Measurements from ENCODE around the gene L3MBTL3.
"Not testable (repeated sequence)": the region's sequence is repeated elsewhere in the genome, so short reads cannot be mapped to it uniquely, and the experiment has no call there.

The L3MBTL3 gene

GRCh38 chr6:130138116-130138908, 119.9 kb downstream of the L3MBTL3 start:
- no peak for DNase-seq (ENCODE audit: low read depth, low spot score)

- no peak for DNase-seq (ENCODE audit: low read depth, low spot score)
Measured at GRCh38 chr6:130138909-130139242, 120.5 kb downstream of the L3MBTL3 start.

- no peak for DNase-seq (ENCODE audit: low read depth, low spot score)
Measured at GRCh38 chr6:130140084-130140483, 121.7 kb downstream of the L3MBTL3 start.

GRCh38 chr6:130143709-130144108, 125.3 kb downstream of the L3MBTL3 start:
- DNase-seq (ENCODE audit: low read depth, low spot score), result no peak

- no peak for DNase-seq (ENCODE audit: low read depth, low spot score)
Measured at GRCh38 chr6:130147111-130147510, 128.7 kb downstream of the L3MBTL3 start.

- no peak for DNase-seq (ENCODE audit: low read depth, low spot score)
Measured at GRCh38 chr6:130148181-130148580, 129.8 kb downstream of the L3MBTL3 start.

GRCh38 chr6:130149016-130149415, 130.6 kb downstream of the L3MBTL3 start:
- DNase-seq (ENCODE audit: low read depth, low spot score), result not testable (repeated sequence)

- DNase-seq (ENCODE audit: low read depth, low spot score), result no peak
Measured at GRCh38 chr6:130150906-130151305, 132.5 kb downstream of the L3MBTL3 start.

GRCh38 chr6:130152908-130153510, 134.6 kb downstream of the L3MBTL3 start:
- DNase-seq (ENCODE audit: low read depth, low spot score), result no peak

- DNase-seq (ENCODE audit: low read depth, low spot score), result no peak
Measured at GRCh38 chr6:130156908-130157307, 138.5 kb downstream of the L3MBTL3 start.

- DNase-seq (ENCODE audit: low read depth, low spot score), result no peak
Measured at GRCh38 chr6:130158056-130158455, 139.7 kb downstream of the L3MBTL3 start.

- no peak for DNase-seq (ENCODE audit: low read depth, low spot score)
Measured at GRCh38 chr6:130158548-130158947, 140.2 kb downstream of the L3MBTL3 start.

- no peak for DNase-seq (ENCODE audit: low read depth, low spot score)
Measured at GRCh38 chr6:130159956-130160355, 141.6 kb downstream of the L3MBTL3 start.

GRCh38 chr6:130161683-130162404, 143.5 kb downstream of the L3MBTL3 start:
- DNase-seq (ENCODE audit: low read depth, low spot score), result no peak

GRCh38 chr6:130162421-130162820, 144.0 kb downstream of the L3MBTL3 start:
- DNase-seq (ENCODE audit: low read depth, low spot score), result no peak

- no peak for DNase-seq (ENCODE audit: low read depth, low spot score)
Measured at GRCh38 chr6:130163266-130163665, 144.9 kb downstream of the L3MBTL3 start.

GRCh38 chr6:130164251-130164650, 145.9 kb downstream of the L3MBTL3 start:
- DNase-seq (ENCODE audit: low read depth, low spot score), result no peak

- no peak for DNase-seq (ENCODE audit: low read depth, low spot score)
Measured at GRCh38 chr6:130167655-130168054, 149.3 kb downstream of the L3MBTL3 start.

GRCh38 chr6:130170160-130170559, 151.8 kb downstream of the L3MBTL3 start:
- not testable (repeated sequence) for DNase-seq (ENCODE audit: low read depth, low spot score)

GRCh38 chr6:130173377-130174004, 155.1 kb downstream of the L3MBTL3 start:
- DNase-seq (ENCODE audit: low read depth, low spot score), result not testable (repeated sequence)

- DNase-seq (ENCODE audit: low read depth, low spot score), result no peak
Measured at GRCh38 chr6:130176378-130176777, 158.0 kb downstream of the L3MBTL3 start.

- DNase-seq (ENCODE audit: low read depth, low spot score), result no peak
Measured at GRCh38 chr6:130178692-130179091, 160.3 kb downstream of the L3MBTL3 start.

Data from brain pericyte (primary cell).